ENCODE results near the gene SLC1A6. TPM values are rescaled to one million over a fixed set of nuclear protein-coding genes. Genes with fewer than 3 reads are reported as not detected.

The SLC1A6 gene
- polyA plus RNA-seq, 1 donor from 2014 or later: 46.6 TPM

DNA sequence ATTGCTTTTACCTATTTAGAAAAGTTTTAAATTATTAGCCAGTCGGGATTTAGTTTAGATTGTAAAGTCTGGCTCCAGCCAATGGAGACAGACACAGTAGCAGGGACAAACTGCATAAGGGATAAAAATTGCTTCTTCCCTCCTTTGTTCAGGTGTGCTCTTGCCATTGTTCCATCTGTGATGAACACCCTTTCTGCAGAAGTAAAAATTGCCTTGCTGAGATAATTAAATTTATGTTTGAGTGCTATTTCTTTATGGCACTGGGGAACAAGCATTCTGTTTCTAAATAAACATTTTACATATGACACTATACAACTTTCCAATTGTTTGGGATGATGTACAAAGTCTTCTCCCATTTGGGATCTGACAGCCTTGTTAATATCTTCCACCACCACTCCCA is 20.4 kb downstream of the SLC1A6 start:
- no peak overlapping the region for H3K27ac ChIP-seq (ENCODE audit: low read length)
- no peak overlapping the region for H3K4me2 ChIP-seq (ENCODE audit: low read length)
- H4K20me1 ChIP-seq (ENCODE audit: insufficient read depth): no peaks in the 10 kb centered on the region
- no peak overlapping the region for H3K4me3 ChIP-seq (ENCODE audit: low read length)
- H3K9me2 ChIP-seq (ENCODE audit: insufficient read depth, low read length): no peaks in the 10 kb centered on the region
- peaks cover 13% of the 10 kb centered on the region for H3K36me3 ChIP-seq (ENCODE audit: insufficient read depth, low read length)
- H3F3A ChIP-seq (ENCODE audit: insufficient read depth, low read length, poor library complexity, severe bottlenecking): no peaks in the 10 kb centered on the region
- H3K79me2 ChIP-seq (replicated peaks; ENCODE audit: insufficient read depth, low read length): no peaks in the 10 kb centered on the region
- no peak for TF ChIP-seq TAF1 (IDR thresholded peaks at IDR 0.05; ENCODE audit: low read depth)
- TF ChIP-seq RAD21 (conservative IDR thresholded peaks at IDR 0.05): no peak
- no peak for TF ChIP-seq EP300 (conservative IDR thresholded peaks at IDR 0.05; ENCODE audit: poor library complexity, severe bottlenecking)
- TF ChIP-seq, protein P1, sequence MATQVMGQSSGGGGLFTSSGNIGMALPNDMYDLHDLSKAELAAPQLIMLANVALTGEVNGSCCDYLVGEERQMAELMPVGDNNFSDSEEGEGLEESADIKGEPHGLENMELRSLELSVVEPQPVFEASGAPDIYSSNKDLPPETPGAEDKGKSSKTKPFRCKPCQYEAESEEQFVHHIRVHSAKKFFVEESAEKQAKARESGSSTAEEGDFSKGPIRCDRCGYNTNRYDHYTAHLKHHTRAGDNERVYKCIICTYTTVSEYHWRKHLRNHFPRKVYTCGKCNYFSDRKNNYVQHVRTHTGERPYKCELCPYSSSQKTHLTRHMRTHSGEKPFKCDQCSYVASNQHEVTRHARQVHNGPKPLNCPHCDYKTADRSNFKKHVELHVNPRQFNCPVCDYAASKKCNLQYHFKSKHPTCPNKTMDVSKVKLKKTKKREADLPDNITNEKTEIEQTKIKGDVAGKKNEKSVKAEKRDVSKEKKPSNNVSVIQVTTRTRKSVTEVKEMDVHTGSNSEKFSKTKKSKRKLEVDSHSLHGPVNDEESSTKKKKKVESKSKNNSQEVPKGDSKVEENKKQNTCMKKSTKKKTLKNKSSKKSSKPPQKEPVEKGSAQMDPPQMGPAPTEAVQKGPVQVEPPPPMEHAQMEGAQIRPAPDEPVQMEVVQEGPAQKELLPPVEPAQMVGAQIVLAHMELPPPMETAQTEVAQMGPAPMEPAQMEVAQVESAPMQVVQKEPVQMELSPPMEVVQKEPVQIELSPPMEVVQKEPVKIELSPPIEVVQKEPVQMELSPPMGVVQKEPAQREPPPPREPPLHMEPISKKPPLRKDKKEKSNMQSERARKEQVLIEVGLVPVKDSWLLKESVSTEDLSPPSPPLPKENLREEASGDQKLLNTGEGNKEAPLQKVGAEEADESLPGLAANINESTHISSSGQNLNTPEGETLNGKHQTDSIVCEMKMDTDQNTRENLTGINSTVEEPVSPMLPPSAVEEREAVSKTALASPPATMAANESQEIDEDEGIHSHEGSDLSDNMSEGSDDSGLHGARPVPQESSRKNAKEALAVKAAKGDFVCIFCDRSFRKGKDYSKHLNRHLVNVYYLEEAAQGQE (IDR thresholded peaks at IDR 0.05; ENCODE audit: borderline replicate concordance): no peak
- TF ChIP-seq, protein P2, sequence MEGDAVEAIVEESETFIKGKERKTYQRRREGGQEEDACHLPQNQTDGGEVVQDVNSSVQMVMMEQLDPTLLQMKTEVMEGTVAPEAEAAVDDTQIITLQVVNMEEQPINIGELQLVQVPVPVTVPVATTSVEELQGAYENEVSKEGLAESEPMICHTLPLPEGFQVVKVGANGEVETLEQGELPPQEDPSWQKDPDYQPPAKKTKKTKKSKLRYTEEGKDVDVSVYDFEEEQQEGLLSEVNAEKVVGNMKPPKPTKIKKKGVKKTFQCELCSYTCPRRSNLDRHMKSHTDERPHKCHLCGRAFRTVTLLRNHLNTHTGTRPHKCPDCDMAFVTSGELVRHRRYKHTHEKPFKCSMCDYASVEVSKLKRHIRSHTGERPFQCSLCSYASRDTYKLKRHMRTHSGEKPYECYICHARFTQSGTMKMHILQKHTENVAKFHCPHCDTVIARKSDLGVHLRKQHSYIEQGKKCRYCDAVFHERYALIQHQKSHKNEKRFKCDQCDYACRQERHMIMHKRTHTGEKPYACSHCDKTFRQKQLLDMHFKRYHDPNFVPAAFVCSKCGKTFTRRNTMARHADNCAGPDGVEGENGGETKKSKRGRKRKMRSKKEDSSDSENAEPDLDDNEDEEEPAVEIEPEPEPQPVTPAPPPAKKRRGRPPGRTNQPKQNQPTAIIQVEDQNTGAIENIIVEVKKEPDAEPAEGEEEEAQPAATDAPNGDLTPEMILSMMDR (IDR thresholded peaks at IDR 0.05; ENCODE audit: poor library complexity, severe bottlenecking): no peak
- no peak for TF ChIP-seq POLR2AphosphoS5 (IDR thresholded peaks at IDR 0.05)
- TF ChIP-seq SMC3 (conservative IDR thresholded peaks at IDR 0.05; ENCODE audit: poor library complexity): no peak
- H3K9ac ChIP-seq (ENCODE audit: low read length): no peak overlapping the region
- no peaks in the 10 kb centered on the region for H3K27me3 ChIP-seq (ENCODE audit: insufficient read depth, low read depth, low read length)
- peaks cover 4% of the 10 kb centered on the region for H3K9me3 ChIP-seq (ENCODE audit: low read length)
- no peak overlapping the region for H2AFZ ChIP-seq (ENCODE audit: low read depth, low read length)

DNA sequence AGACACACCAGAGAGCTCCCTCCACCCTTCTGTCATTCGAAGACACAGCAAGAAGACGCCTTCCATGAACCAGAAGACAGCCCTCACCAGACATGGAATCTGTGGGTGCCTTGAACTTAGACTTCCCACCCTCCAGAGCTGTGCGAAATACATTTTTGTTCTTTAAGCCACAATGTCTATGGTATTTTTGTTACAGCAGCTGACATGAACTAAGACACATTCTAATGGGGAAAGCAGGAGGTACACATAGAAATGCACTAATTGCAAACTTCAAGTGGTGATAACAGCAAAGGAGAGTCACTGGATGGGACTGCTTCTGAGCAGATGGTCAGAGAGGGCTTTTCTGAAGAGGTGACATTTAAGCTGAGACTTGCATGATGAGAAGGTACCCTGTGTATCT is 22.2 kb downstream of the SLC1A6 start:
- H3K27me3 ChIP-seq (ENCODE audit: insufficient read depth, low read depth, low read length): no peaks in the 10 kb centered on the region
- no peaks in the 10 kb centered on the region for H3K9me3 ChIP-seq (ENCODE audit: low read length)
- H3K4me2 ChIP-seq (ENCODE audit: low read length): no peak overlapping the region
- TF ChIP-seq, protein P2 (IDR thresholded peaks at IDR 0.05; ENCODE audit: poor library complexity, severe bottlenecking): no peak
- TF ChIP-seq RAD21 (conservative IDR thresholded peaks at IDR 0.05) (no peak), EP300 (conservative IDR thresholded peaks at IDR 0.05; ENCODE audit: poor library complexity, severe bottlenecking) (no peak), EZH2 (IDR thresholded peaks at IDR 0.05; ENCODE audit: borderline replicate concordance, insufficient read depth, low read length, poor library complexity, severe bottlenecking) (no peak), MXI1 (conservative IDR thresholded peaks at IDR 0.05; ENCODE audit: poor library complexity, severe bottlenecking) (no peak), TAF1 (IDR thresholded peaks at IDR 0.05; ENCODE audit: low read depth) (no peak), POLR2AphosphoS5 (IDR thresholded peaks at IDR 0.05) (no peak)
- TF ChIP-seq, protein P1 (IDR thresholded peaks at IDR 0.05; ENCODE audit: borderline replicate concordance): no peak
- H3K9ac ChIP-seq (ENCODE audit: low read length): no peak overlapping the region
- no peaks in the 10 kb centered on the region for H4K20me1 ChIP-seq (ENCODE audit: insufficient read depth)
- no peaks in the 10 kb centered on the region for H3K9me2 ChIP-seq (ENCODE audit: insufficient read depth, low read length)
- peaks cover 13% of the 10 kb centered on the region for H3K36me3 ChIP-seq (ENCODE audit: insufficient read depth, low read length)
- no peak overlapping the region for H3K27ac ChIP-seq (ENCODE audit: low read length)
- H3K79me2 ChIP-seq (replicated peaks; ENCODE audit: insufficient read depth, low read length): no peaks in the 10 kb centered on the region
- no peak overlapping the region for H2AFZ ChIP-seq (ENCODE audit: low read depth, low read length)
- H3K4me3 ChIP-seq (ENCODE audit: low read length): no peak overlapping the region
- no peaks in the 10 kb centered on the region for H3F3A ChIP-seq (ENCODE audit: insufficient read depth, low read length, poor library complexity, severe bottlenecking)

Data from neural cell (in vitro differentiated cells).